Hepatic stellate cell (primary cell): ENCODE data around the gene PAWR.
"Not testable (repeated sequence)": the region's sequence is repeated elsewhere in the genome, so short reads cannot be mapped to it uniquely, and the experiment has no call there.

Experiments
- DNase-seq: peaks from one replicate; pipeline ENCODE4 v3.0.0; 2011; ENCODE audit warnings: low spot score

Gene PAWR

DNA sequence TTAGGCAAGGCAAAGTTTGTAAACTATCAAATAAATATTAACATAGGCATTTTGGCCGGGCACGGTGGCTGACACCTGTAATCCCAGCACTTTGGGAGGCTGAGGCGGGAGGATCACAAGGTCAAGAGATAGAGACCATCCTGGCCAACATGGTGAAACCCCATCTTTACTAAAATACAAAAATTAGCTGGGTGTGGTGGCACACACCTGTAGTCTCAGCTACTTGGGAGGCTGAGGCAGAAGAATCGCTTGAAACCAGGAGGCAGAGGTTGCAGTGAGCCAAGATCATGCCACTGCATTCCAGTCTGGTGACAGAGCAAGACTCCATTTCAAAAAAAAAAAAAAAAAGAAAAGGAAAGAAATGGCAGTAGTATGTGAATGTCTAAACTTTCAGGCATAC, 43.9 kb downstream of the PAWR start:
- not testable (repeated sequence) for DNase-seq

DNA sequence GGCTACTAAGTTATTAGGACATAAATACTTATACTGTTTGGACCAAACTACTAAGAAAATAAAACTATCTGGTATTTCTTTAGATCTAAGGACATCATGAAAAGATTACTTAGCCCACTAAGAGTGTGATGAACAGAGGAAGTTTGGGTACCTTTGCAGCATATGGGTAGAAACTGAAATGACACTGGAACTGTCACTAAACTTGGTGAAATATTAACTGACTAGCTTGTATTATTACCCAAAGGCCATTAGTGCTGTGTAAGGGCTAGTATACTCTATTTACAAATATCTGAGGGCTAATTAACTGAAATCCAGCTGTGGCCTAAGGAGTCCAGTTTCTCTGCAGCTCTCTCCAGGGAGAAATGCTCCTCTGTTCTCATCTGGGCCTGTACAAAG, 45.5 kb downstream of the PAWR start:
- no peak for DNase-seq

DNA sequence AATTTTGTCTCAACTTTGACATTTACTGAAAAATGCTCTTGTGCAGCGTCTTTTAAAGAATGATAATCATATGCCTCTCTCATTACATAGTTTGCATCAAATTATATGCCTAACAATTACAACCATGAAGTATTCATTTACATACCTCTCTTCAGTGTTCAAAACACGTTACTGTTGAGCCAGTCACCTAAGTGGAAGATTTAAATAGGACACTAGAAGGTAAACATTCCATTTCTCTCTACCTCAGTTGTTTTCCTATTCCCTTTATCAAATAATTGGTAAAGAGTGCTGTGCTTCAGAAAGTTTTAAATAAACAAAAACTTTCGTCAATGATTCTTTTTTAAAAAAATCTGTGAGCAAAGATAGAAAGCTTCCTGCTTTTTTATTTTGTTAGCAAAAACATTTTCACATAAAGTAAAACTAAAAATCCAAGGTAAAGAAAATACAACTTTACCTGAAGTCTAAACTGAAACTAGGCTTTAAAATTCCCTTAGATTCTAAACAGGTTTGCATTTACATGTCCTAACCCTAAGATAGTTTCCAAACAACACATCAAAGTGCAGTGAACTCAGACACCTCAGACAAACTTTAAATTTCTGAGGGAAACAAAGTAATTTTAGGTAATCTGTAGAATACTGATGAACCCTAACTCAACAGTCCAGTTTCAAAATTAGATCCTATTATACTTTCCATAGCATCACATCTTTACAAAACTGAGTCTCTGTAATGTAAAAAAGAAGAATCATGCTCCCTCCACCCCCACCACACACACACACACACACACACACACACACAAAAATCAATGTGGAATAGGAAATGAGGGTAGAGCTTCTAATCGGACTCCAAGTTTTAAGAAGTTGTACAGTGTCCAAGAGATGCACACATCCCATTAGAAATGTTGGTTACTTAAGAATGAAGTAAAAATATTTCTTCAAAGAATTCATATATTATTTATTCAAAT, 46.2 kb downstream of the PAWR start:
- no peak for DNase-seq

DNA sequence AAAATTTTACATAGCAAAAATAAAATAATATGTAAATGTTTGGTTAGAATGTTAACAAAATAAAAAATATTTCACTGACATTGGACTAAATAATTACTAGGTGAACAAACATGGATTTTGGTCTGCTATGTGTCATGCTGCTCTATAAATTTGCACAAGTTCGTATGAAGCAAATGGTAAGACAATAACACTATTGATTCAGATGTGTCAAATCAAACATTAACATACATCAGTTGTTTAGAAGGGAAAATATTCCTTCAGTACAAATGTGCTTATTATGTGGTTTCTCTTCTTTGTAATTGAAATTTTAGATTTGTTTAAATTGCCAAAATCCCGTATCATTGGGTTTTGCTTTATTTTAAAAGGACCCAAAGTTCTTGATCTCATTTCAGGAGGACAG, 46.9 kb downstream of the PAWR start:
- DNase-seq, result no peak

DNA sequence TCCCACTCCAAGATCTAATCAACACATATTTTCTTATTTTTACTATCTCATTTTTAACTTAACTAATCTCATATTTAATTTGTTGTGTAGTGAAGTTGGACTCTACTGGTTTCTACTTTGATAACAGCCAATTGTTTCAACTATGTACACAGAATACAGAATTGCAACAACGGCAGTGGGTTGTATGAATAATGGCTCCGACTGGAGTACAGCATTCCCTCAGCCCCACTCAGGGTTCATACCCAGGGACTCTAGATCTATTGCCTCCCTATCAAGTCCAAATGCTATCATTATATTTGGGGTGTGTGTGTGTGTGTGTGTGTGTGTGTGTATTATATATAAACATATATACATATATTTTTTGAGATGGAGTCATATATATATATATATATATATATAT, 52.3 kb downstream of the PAWR start:
- no peak for DNase-seq

DNA sequence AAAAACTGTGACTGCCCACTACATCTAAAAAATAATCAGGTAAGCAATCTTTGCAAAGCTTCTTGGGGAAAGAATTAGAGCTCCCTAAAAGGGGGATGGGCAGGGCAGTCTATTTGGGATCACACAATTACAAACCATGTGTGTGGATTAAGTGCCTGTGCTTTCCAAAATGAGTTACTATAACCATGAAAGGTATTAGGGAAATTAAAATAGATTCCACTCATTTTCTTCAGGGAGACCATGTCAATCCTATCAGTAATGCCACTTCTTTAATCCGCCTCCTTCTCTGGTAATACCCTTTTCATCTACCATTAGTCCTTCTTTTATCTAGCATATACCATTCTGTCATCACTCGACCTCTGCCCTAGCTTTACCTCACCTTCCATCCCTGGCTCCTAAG, 53.7 kb downstream of the PAWR start:
- no peak for DNase-seq

DNA sequence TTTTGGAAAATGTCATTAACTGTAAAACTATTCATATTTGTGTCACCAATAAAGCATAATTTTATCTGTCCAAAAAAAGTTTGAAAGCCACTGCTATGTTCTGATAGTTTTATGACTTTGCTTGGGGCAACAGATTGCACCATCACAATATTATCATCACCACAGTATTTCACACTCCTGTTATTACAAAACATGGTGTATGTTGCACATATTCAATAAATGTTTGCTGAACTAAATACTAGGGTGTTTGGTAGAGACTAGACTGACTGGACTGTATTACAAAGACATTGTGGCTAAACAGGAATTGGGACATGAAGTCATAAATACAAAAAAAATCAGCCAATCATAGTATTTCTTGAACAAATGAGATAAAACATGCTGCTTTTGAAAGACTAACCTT, 55.1 kb downstream of the PAWR start:
- DNase-seq, result no peak

DNA sequence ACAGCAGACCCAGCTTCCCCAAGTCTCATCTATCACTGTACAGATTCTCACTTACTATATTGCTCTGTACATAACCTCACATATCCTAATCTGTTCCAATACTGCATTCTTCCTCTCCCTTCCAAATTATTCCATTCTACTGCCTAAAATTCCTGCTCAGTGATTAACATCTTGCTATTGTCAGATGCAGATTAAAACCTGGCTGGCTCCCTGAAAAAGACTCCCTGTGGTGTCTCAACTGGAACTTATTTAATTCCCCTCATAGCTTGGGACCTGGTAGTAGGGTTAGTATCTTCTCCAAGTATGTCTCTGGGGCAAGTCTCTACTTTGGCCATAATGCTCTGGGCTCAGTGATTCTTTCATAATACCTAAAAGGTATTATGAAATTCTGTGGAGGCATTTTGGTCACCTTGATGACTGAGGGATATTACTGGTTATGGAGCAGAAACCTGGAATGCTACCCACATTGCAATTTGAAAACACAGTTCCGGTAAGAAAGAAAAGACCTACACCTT, 55.8 kb downstream of the PAWR start:
- DNase-seq, result no peak

DNA sequence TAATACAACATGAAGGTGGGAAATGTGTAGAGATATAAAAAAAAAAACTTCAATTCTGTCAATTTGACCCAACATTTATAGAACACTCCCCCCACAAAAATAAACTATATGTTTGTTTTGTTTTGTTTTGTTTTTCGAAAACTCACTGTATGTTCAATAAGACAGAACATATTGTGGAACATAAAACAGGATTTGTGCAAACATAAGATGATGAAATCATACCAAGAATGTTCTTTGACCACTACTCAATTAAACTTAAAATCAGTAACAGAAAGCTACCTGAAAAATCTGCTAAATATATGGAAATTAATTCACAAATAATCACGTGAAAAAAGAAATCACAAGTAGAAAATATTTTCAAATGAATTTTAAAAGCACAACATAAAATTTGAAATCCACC, 61.2 kb downstream of the PAWR start:
- DNase-seq, result no peak

DNA sequence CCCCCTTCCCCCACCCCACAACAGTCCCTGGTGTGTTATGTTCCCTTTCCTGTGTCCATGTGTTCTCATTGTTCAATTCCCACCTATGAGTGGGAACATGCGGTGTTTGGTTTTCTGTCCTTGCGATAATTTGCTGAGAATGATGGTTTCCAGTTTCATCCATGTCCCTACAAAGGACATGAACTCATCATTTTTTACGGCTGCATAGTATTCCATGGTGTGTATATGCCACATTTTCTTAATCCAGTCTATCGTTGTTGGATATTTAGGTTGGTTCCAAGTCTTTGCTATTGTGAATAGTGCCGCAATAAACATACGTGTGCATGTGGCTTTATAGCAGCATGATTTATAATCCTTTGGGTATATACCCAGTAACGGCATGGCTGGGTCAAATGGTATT, 64.0 kb downstream of the PAWR start:
- not testable (repeated sequence) for DNase-seq

DNA sequence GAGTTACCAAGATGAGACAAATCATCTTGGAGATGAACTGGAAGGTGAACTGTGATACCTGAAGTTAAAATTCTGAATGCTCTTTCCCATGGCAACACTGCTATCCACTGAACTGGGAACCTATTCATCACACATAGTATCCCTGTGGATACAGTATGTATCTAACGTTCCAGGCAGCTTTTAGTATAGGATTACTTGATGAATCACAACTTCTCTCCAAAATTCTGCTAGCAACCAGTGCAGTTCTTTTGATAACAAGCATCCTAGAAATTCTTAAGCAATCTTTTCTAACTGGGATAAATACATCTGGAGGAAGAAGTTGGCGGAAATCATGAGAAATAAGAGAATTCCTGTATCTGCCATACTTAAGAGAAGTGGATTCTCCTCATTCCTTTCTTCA, 66.4 kb downstream of the PAWR start:
- DNase-seq, result no peak

DNA sequence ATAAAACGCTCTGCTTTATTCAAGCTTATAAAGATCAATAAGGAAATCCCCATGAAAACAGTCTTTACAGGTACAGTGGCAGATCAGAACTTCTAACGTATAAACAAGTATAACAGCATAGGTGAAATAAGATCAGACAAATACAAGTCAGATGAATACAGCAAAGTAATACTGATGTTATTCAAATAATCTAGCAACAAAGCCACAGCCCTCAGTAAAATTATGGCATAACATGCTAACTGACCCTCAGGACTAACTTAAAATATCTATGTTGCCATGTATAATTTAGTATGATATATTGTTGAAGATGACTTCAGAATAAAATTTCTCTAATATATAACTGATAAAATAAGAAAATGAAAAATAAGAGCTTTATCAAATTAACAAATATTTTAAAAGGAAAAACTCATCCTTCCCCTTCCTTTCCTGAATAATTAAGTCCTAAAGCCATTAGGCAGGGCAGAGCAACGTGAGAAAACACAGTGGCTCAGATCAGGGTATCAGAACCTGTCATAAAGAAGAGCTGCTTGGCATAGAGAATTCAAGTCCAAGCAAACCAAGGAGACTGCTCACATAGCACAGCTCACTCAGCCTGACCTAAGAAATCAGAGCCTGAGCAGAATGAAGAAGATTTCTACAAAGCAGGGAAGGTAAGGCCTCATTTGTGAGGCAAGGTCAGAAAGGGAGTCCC, 70.7 kb downstream of the PAWR start:
- no peak for DNase-seq

DNA sequence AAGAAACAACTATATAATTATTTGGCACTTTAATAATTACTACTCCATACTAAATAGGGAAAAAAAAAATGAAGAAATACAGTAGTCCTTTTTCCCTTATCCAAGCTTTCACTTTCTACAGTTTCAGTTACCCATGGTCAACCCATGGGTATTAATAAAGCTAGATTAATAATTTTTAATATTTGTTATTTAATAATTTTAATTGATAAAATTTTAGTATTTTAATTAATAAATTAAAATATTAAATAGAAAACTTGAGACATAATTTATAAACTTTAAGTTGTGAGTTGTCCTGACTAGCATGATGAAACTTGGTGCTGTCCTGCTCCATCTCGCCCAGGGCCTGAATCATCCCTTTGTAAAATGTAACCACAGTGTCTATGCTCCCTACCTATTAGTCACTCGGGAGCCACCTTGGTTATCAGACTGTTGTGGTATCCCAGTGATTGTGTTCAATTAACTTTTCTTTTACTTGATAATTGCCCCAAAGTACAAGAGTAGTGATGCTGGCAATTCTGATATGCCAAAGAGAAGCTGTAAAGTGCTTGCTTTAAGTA, 71.8 kb downstream of the PAWR start:
- DNase-seq, result no peak

DNA sequence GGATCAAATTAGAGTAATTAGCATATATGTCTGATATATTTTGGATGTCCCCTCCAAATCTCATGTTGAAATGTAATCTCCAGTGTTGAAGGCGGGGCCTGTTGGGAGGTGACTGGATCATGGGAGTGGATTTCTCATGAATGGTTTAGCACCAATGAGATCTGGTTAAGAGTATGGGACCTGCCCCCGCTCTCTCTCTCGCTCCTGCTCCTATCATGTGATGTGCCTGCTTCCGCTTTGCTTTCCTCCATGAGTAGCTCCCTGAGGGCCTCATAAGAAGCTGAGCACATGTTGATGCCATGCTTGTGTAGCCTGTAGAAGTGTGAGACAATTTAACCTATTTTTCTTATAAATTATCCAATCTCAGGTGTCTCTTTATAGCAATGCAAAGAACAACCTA, 73.1 kb downstream of the PAWR start:
- DNase-seq, result no peak

DNA sequence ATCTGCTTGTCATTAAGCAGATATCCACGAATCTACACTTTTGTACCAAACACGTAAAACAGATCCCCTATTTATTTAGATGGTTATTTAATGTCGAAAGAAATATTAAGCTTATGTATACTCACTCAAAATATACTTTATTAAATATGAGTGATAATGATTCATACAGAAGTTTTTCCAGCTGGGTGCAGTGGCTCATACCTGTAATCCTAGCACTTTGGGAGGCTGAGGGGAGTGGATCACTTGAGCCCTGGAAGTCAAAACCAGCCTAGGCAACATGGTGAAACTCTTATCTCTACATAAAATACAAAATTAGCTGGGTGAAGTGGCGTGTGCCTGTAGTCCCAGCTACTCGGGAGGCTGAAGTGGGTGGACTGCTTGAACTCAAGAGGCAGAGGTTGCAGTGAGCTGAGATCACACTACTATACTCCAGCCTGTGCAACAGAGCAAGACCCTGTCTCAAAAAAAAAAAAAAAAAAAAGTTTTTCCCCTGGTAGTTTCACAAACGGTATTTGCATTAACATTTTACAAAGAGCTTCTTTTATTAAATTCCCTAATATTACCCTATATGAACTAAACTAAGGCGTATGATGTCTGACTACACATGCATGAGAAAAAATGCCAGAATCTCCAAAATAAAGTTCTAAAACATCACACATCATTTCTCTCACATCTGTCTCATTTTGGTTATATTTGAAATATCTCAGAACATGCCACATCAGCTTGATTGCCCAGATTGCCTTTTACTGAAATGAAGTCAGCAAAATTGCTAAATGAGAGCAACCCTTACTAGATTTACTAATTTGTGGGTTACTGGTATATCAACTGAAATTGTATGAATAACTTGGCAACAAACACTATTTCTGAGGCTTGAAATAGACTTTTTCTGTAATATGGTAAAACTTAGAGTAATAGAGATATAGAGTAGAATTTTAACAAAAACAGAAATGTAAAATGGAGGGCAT, 74.9 kb downstream of the PAWR start:
- no peak for DNase-seq

DNA sequence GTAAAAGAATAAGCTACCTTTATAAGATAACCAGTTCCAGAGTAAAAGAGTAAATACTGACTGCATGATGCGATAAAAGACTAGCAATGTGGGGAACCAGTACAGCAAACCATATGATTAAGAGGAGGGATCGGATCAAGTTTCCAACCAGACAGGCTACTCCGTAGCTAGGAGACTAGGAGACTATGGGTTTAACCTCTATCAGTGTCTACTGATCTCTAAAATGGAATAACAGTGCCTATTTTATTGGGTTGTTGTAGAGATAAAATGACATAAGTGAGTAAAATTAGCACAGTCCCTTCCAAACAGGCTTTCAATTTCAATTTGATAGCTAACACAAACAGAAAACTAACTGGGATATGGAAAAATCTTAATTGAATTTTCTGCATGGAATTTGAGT, 76.0 kb downstream of the PAWR start:
- DNase-seq, result no peak

DNA sequence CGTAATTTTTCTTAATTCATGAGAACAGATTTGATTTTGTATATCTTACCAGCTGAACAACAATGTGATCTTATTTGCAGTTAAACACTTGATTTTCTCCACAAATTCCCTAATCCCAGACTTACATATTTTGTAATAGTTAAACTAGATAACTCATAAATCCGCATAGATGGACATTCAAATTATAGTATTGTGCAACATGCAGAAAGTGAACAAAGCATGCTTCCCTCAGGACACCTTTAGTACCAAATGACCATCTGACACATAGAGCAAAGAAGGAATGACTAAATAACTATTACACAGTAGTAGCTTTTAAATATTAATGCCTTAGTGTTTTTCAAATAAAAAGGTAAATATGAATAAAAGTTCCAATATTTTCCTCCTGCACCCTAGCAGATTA, 88.9 kb downstream of the PAWR start:
- DNase-seq, result no peak

DNA sequence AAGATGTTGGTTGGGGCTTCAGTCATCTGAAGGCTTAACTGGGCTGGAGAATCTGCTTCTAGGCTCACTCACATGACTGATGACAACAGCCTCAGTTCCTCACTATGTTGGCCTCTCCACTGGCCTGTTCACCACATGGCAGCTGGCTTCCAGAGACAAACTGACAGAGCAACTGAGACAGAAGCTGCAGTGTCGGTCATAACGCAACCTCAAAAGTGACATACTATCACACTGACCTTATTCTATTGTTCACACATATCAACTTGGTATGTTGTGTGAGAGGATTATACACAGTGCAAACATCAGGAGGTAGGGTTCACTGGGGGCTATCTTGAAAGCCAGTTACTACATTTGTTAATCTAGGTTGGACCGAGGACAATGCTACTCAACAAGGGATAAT, 92.9 kb downstream of the PAWR start:
- DNase-seq, result no peak

DNA sequence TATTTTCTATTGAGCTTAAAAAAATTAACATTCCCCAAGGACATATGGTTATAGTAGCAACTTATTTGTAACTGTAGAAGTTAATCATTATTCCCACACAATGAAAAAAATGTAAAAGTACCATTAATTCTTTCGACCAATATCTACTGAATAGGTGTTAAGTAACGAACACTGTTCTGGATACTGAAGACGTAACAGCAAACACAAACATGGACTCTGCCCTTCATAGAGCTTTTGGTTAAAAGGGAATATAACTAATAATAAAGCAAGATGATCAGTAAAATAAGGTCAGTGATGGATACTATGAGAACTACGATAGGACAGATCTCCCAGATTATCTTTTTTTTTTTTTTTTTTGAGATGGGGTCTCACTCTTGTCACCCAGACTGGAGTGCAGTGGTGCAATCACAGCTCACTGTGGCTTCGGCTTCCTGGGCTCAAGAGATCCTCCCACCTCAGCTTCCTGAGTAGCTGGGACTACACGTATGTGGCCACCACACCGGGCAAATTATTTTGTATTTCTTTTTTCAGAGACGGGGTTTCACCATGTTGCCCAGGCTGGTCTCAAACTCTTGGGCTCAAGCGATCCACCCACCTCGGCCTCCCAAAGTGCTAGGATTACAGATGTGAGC, 93.9 kb downstream of the PAWR start:
- no peak for DNase-seq

DNA sequence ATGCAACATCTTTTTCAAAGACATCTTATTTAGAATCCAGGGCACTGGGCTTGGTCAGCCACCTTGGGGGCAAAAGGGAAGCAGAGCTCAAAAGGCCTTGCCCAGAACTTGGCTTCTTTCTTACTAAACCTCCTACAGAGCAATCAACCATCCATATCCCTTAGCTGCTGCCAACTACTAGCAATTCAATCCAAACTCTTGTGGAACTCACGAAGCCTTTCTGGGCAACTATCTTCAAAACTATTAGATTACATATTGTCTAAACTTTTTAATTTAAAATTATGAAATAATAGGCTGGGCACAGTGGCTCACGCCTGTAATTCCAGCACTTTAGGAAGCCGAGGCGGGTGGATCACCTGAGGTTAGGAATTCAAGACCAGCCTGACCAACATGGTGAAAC, 95.5 kb downstream of the PAWR start:
- DNase-seq, result no peak

DNA sequence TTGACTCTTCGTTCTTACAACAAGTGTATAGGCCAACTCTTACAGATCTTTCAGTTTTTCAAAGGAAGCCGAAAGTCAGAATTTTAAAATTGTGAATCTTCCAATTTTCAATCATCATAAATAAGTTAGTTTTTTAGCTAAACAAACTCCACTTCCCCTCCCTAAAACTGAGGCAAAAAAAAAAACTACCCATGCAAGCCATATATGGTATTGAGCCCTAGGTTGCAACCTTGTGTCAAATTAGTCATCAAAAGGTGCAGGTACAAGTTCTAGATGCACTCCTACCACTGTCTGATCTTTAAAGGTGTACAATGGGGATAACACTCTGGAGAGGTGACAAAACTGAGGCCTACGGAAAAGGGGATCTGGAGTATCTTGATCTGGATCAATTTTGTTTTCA, 97.9 kb downstream of the PAWR start:
- DNase-seq, result no peak
